HG02870 (cell line): ENCODE results near the gene NKX2-1.
A peak's percentile ranks its signal among the peaks of the same experiment; 100 is the strongest.
"Not testable (repeated sequence)": the region's sequence is repeated elsewhere in the genome, so short reads cannot be mapped to it uniquely, and the experiment has no call there.

Experiments used
- ATAC-seq: cut with Tn5 transposase; IDR thresholded peaks from one replicate; pipeline ENCODE4 v1.9.1; 2021; ENCODE audit warnings: mild to moderate bottlenecking, moderate library complexity; ENCODE audit not compliant: unreplicated experiment

Gene NKX2-1

DNA sequence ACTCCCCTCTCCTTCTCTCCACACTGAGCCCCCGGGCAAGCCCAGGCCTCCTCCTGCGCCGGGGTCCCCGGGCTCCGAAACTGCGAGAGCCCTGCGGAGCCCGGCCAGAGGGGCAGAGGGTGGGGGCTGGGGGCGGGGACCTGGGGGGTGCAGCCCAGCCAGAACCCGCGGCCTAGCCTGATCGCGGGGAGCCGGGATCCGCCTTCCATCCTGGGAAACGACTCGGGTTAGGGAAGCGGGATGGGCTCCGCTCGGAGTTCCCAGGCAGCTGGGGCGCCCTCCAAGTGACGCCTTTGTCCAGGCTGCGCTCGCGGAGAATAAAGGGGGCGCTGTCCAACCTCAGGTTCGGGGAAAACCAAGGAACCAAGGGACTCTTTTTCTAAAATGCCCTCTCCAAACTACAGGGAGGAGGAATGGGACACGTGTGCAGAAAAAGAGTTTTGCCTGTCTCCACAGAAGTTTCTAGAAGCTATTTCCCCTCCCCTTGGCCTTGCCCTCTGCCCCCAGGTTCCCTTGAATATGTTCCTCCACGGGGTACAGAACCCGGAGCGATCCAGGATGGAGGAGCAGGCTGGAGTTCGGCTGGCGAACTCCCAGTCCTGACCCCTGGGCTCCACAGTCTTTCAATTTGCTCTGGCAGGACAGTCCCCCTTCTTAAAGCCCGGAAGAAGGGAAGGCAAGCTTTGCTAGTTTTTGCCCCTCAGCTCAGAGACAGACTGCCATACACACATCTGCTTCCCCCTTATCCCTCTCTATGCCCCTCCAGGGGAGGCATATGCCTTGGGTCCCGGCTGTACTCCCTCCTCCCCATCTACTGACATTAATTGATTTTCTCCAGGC lies 13.9 kb downstream of the NKX2-1 start:
- no peak for ATAC-seq

DNA sequence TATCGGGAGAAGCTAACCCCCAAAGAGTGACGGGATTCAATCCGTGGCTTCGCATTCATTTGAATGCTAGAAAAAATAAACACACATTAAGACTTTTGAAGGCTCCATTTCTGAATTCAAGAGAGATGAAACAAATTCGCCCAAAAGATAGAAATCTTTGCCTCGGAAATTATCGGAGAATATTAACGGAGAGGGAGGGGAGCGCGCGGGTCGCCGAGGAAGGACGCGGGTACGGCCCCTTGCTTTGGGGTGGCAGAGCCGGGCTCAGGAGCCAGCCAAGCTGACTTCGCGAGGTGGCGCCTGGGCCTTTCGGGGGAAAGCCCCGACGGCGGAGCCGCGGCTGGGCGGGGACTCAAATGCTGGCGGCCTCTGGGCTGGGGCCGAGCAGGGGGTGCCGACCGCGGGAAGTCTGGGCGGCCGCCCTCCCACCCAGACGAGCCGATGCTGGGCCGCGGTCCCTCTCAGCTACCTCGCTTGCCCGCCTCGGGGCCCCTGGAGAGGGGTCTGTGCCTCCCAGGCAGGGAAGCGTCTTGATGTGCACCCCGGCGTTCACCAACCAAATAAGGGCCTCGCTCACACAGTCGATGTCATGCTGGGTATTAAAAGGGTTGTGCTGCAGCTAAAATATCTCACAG lies 14.7 kb downstream of the NKX2-1 start:
- no peak for ATAC-seq

DNA sequence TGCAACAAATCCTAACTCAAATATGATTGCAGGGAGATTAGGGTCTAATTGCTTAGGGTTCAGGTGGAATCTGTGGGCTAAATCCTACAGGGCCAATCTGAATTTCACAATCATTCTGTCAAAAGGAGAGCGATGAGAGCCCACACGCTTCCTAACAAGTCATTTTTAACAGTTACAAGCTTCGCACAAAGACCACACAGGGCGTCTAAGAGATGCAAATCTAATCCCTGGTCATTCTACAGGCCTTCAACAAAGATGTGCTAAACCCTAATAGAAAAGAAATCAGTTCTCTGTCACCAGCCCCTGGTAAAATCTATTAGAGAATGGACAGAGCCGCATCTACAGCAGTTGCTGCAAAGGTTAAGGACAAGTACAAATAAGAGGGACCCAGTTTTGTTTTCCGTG lies 15.3 kb downstream of the NKX2-1 start:
- no peak for ATAC-seq

DNA sequence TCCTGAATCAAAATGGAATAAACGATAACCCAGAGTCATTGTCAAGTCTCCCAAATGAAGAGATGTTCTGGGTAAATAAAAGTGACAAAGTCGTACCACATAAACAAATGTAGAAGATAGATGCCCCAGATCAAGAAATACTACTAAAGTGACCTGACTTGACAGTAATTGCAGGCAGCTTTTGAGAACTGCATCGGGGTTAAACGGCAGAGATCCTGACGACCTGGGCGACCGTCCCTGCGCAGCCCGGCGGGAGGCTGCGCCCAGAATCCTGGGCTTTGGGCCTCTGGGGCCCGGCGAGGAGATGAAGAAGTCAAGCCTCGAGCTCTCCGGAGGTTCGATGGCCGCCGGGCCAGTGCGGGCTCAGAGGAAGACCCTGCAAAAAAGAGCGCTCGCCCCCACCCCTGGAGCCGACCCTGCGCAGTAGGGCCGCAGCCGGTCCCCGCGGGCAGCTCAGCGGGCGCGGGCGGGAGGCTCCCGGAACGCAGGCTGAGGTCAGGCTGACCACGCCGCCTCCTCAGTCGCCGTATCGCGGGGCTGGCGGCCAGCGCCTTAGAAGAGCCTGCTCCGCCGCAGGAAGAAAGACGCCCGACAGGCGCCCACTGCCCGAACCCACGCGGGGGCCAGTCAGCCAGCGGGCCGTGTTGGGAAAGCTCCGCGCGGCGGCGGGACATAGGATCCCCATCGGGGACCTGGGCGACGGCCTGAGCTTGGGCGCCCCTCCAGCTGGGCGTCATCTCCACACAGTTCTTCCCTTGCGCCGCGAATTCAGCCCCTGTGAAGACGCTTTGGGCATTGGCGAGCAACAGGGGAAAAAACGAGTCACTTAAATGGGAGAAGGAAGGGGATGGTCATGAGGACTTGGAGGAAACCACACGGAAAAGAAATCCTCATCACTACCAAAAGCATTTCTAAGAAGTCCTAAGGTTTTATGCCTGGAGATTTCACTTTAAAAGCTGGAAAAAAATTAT lies 16.0 kb downstream of the NKX2-1 start:
- no peak for ATAC-seq

DNA sequence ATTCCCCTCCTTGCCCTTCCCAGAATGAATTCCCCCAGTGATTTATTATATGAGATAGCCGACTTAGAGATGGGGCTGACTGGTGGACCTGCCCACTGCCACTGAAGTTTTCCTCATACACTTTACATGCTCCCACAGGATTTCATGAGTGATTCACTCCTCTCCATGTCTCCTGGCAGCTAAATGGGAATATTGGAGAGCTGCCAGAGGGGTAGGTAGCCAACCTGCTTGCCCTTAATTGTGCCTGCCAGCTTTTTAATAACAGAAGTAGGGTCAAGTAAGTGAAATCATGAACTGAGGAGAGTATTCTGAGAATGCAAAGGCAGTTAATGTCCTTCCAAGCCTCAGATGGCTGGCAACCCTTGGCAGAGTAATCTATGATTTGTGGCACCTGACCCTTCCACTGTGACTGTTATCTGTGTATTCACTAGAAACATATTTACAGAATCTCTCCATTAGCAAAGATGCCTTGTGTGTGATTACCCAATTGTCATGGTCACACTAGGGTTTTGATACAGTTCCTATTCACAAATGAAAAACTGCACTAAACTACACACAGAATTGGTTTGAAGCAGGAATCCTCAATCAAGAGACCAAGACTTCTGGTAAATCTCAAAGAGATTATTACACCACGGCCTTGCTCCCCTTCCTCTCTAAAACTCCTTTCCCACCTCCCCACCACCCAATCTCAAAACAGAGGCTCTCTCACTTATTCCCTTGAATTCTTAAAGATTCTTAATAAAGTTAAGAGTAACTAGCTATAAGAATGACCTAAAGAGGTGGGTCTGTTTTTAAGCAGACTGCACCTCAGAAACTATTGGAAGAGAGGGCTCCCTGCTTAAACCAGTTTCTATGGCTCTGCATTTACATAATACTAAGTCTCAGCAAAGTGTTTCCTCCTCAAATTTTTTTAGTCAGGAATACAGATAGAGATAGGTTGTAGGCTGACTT lies 17.2 kb downstream of the NKX2-1 start:
- no peak for ATAC-seq

DNA sequence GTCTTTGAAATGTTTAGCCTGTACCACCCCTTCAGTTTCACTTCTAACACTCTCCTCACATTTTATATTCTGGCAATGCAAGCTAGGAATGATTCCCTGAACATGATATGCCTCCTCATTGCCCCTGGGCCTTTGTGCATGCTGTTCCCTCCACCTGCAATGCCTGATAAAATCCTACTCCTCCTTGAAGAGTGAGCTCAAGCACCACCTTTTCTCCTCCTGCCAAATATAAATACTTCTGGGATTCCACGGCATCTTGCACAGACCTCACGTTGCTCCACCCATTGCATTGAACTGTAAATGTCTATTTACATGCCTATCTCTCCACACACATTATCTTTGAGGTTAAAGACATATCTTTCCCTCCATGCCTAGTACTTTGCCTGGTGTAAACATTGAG lies 21.1 kb downstream of the NKX2-1 start:
- ATAC-seq = no peak

DNA sequence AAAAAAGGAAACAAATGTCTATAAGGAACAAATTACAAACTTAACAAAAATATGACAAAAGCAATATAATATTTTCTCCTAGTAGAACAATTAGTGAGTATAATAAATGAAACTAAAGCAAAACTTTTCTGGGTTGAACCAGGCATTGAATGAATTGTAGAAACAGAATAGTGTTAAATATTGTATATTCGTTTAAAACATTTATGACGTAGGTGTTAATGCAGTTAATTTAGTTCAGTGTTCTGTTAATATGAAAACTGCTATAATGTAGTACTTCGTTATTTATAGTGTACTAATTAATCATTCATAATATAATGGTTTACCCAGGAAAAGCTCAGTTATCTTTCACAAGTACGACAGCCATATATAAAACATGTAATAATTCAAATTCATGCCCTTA lies 23.7 kb downstream of the NKX2-1 start:
- ATAC-seq = no peak

DNA sequence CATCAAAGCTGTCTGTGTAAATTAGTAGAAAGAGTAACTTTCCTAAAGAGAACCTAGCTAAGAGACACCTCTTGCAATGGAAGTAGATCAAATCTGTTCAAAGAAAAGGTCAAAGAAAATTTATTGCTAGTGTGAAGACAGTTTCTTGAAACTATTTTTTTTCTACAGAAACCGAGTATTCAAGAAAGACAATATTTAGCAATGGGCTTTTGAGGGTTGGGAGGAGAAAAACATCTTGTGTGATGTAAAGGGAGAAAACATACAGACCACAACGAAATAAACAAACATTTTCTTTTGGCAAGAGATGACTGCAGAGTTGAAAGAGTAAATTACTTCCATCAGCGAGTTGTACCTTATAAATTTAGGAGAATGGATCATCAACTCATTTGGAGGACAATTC lies 24.4 kb downstream of the NKX2-1 start:
- no peak for ATAC-seq

DNA sequence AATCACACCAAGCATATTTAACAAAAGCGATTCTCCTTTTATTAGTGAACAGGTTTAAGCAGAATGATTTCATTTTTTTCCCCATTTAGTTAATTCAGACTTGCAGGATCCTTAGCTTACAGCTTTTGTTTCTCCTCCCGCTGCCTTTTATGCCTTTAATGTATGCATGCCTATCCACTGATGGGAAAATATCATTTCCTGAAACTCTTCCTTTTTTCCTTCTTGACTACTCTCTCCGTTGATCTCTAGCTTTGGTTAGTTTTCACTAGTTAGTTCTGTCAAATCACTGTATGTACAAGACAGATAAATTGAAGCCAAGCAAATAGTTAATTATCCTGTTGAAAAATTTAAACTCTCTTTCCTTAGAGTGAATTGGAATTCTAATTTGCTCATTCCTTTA lies 26.3 kb downstream of the NKX2-1 start:
- ATAC-seq = no peak

DNA sequence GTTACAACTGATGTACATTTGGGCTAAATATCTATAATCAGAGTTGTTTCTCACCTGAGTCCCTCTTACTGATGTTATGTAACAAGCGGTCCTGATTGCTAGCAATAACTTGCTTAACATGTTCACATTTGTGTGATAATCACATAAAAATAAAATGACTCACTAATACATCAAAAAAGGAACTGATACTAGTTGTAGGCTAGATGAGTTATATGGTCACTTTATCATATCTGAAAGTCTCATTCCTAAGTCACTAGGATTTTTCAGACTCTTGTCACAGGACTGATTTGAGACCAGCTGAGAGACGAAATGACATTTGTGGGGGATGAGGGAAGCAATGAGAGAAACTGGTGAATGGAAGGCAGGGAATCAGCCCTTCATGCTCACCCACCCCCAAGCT lies 34.3 kb downstream of the NKX2-1 start:
- peak; percentile 77 for ATAC-seq

DNA sequence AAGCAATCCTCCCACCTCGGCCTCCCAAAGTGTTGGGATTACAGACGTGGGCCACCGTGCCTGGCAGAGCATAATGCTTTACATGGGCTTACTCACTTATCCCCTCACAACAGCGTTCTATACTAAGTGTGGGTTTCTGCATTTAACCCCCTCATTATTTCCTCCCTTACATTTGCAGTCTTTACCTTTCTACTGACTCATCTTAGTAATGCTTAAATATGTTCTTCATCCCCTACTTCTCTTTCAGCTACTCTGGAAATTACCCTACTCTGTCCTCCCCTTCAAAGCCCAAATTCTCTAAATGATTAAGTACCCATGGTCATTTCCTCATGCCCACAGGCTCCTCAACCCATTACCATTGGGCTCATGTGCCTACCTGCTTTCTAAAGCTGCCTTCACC lies 40.7 kb downstream of the NKX2-1 start:
- peak; percentile 62 for ATAC-seq

DNA sequence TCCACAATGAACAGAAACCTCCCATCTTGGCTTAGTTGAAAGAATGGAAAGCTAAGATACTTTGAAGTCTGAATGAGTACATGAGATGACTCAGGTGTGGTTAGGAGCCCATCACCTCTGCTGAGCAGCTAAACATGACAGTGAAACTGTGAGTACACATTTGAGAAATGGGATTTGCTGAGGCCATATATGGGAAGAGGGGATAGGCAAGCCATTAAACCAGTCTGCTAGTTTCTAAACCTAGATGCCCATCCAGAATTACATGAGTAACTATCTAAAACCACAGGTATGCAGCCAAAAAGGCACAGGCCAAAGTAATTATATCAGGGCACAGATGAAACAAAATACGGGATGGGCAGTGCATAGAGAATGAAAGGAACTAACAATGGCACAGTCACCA lies 41.2 kb downstream of the NKX2-1 start:
- peak; percentile 81 for ATAC-seq

DNA sequence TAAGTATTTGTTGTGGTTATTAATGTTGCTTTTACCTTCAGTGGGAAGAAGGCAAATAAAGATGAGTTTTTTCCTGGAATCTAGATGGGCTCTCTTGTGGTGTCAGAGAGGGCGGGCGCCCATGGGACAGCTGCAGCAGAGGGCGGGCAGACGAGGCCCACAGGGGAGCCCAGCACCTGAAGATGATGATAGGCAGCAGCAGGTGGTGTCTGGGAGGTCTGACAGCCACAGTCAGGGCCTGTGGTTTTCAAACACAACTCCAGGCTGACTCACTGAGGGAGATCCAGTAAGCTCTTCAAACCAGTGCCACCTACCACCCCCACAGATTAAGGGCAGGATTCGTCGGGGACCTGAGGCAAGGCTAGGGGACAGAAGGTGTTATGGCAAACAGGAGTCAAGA lies 42.8 kb downstream of the NKX2-1 start:
- no peak for ATAC-seq

DNA sequence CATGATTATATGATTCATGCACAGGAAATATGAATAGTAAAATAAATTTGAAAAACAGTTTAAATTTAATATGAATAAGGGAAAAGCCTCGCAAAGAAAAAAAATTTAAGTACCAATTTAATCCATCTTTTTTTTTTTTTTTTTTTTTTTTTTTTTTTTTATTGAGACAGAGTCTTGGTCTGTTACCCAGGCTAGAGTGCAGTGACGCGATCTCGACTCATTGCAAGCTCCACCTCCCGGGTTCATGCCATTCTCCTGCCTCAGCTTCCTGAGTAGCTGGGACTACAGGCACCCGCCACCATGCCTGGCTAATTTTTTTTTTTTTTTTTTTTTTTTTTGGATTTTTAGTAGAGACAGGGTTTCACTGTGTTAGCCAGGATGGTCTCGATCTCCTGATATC lies 44.0 kb downstream of the NKX2-1 start:
- not testable (repeated sequence) for ATAC-seq

DNA sequence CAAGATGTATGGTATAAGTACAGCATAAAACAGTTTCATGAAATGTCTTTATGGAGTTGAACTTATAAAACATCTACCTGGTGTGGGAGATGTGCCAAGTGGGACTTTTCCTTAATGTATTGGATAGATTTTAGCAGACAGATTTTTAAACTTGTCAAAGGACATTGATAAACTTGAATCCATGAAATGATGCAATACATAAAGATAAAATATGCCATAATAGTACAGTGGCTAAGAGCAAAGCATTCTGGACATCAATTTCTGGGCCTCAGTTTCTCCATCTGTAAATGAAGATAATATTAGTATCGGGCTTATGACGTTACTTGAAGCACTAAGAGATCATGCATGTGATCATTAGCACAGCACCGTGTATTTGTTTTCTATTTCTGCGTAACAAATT lies 45.4 kb downstream of the NKX2-1 start:
- no peak for ATAC-seq

DNA sequence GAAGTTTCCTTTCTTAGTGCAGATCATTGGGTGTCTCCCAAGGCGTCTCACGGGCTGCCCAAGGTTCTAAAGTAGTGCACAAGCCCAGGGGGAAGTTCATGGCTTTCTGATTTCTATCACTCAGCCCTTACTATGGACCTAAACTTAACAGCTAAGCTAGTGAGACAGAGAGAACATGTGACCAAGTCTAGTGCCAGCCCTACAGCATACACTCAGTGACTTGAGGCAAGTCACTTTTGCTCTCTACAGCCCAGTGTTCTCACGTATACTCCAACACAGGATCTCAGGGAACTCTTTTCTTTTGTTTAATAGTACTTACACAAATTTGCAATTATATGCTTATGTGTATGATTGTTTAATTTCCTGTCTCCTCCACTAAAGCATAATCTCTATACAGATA lies 48.6 kb downstream of the NKX2-1 start:
- ATAC-seq = no peak

DNA sequence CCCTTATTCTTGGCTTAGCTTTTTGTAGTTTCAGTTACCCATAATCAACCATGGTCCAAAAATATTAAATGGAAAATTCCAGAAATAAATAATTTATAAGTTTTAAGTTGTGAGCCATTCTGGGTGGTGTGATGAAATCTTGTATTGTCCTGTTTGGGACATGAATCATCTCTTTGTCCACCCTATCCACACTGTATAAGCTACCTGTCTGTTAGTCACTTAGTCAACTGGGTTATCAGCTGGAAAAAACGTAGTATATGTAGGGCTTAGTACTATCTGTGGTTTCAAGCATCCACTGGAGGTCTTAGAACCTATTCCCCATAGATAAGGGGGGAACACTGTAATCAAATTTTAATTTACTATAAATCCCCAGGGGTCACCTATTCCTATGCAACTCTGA lies 52.7 kb downstream of the NKX2-1 start:
- ATAC-seq = no peak
